ENCODE data around the gene ETS2.

Gene ETS2

GRCh38 chr21:38858026-38858811 is 52.5 kb downstream of the ETS2 start:
- Histone ChIP-seq H3K4me1 (ENCODE audit: low read length) (peaks cover 8% of the 10 kb centered on the region), H3K27ac (ENCODE audit: low read length) (no peak overlapping the region), H3K79me2 (ENCODE audit: low read length) (no peaks in the 10 kb centered on the region), H3K36me3 (replicated peaks; ENCODE audit: insufficient read depth, low read length) (no peaks in the 10 kb centered on the region), H3K27me3 (replicated peaks; ENCODE audit: insufficient read depth, low read length) (peaks cover 38% of the 10 kb centered on the region), H2AFZ (ENCODE audit: low read length) (no peak overlapping the region), H3K9me3 (replicated peaks; ENCODE audit: insufficient read depth, low read length) (no peaks in the 10 kb centered on the region), H3K9ac (ENCODE audit: low read length) (no peak overlapping the region), H3K9me2 (replicated peaks; ENCODE audit: insufficient read depth, low read length) (no peaks in the 10 kb centered on the region), H3K4me2 (ENCODE audit: low read depth, low read length) (no peak overlapping the region), H3K4me3 (ENCODE audit: low read length) (no peak overlapping the region), H3F3A (ENCODE audit: insufficient read depth, low read length) (no peaks in the 10 kb centered on the region), H4K20me1 (ENCODE audit: insufficient read depth, low read length) (no peaks in the 10 kb centered on the region)
- no peak for DNase-seq
- TF ChIP-seq EZH2phosphoT487 (IDR thresholded peaks at IDR 0.05; ENCODE audit: low read length): no peak
- no peak for TF ChIP-seq CTCF (IDR thresholded peaks at IDR 0.05; ENCODE audit: low read length)
- no peak for TF ChIP-seq EZH2 (optimal IDR thresholded peaks at IDR 0.05; ENCODE audit: low read depth, low read length)

- no peak for TF ChIP-seq EZH2 (optimal IDR thresholded peaks at IDR 0.05; ENCODE audit: low read depth, low read length)
- TF ChIP-seq EZH2phosphoT487 (IDR thresholded peaks at IDR 0.05; ENCODE audit: low read length): no peak
- TF ChIP-seq CTCF (IDR thresholded peaks at IDR 0.05; ENCODE audit: low read length): no peak
- H3K4me3 ChIP-seq (ENCODE audit: low read length): no peak overlapping the region
- H2AFZ ChIP-seq (ENCODE audit: low read length): no peak overlapping the region
- no peaks in the 10 kb centered on the region for H3K9me3 ChIP-seq (replicated peaks; ENCODE audit: insufficient read depth, low read length)
- no peaks in the 10 kb centered on the region for H3F3A ChIP-seq (ENCODE audit: insufficient read depth, low read length)
- H3K27me3 ChIP-seq (replicated peaks; ENCODE audit: insufficient read depth, low read length): peaks cover 44% of the 10 kb centered on the region
- H3K36me3 ChIP-seq (replicated peaks; ENCODE audit: insufficient read depth, low read length): no peaks in the 10 kb centered on the region
- no peak overlapping the region for H3K27ac ChIP-seq (ENCODE audit: low read length)
- DNase-seq: no peak
- H3K9me2 ChIP-seq (replicated peaks; ENCODE audit: insufficient read depth, low read length): no peaks in the 10 kb centered on the region
- H3K4me1 ChIP-seq (ENCODE audit: low read length): peaks cover 8% of the 10 kb centered on the region
- H3K79me2 ChIP-seq (ENCODE audit: low read length): no peaks in the 10 kb centered on the region
- H3K4me2 ChIP-seq (ENCODE audit: low read depth, low read length): no peak overlapping the region
- no peaks in the 10 kb centered on the region for H4K20me1 ChIP-seq (ENCODE audit: insufficient read depth, low read length)
- H3K9ac ChIP-seq (ENCODE audit: low read length): no peak overlapping the region
Measured at GRCh38 chr21:38858812-38859205, 53.1 kb downstream of the ETS2 start.

GRCh38 chr21:38859852-38860251 is 54.1 kb downstream of the ETS2 start:
- H3K4me2 ChIP-seq (ENCODE audit: low read depth, low read length): no peak overlapping the region
- H3K4me3 ChIP-seq (ENCODE audit: low read length): no peak overlapping the region
- TF ChIP-seq EZH2 (optimal IDR thresholded peaks at IDR 0.05; ENCODE audit: low read depth, low read length) (no peak), CTCF (IDR thresholded peaks at IDR 0.05; ENCODE audit: low read length) (no peak), EZH2phosphoT487 (IDR thresholded peaks at IDR 0.05; ENCODE audit: low read length) (no peak)
- no peaks in the 10 kb centered on the region for H4K20me1 ChIP-seq (ENCODE audit: insufficient read depth, low read length)
- H3F3A ChIP-seq (ENCODE audit: insufficient read depth, low read length): no peaks in the 10 kb centered on the region
- no peaks in the 10 kb centered on the region for H3K9me2 ChIP-seq (replicated peaks; ENCODE audit: insufficient read depth, low read length)
- no peak overlapping the region for H2AFZ ChIP-seq (ENCODE audit: low read length)
- H3K4me1 ChIP-seq (ENCODE audit: low read length): peaks cover 8% of the 10 kb centered on the region
- H3K9ac ChIP-seq (ENCODE audit: low read length): no peak overlapping the region
- peaks cover 47% of the 10 kb centered on the region for H3K27me3 ChIP-seq (replicated peaks; ENCODE audit: insufficient read depth, low read length)
- DNase-seq: no peak
- H3K27ac ChIP-seq (ENCODE audit: low read length): no peak overlapping the region
- no peaks in the 10 kb centered on the region for H3K79me2 ChIP-seq (ENCODE audit: low read length)
- H3K36me3 ChIP-seq (replicated peaks; ENCODE audit: insufficient read depth, low read length): no peaks in the 10 kb centered on the region
- H3K9me3 ChIP-seq (replicated peaks; ENCODE audit: insufficient read depth, low read length): no peaks in the 10 kb centered on the region
